NAMALWA (cell line): ENCODE results near the gene OXA1L.
"Not testable (repeated sequence)": the region's sequence is repeated elsewhere in the genome, so short reads cannot be mapped to it uniquely, and the experiment has no call there.

Source experiments
- DNase-seq: peaks from one replicate; pipeline ENCODE4 v3.0.0-alpha.2; 2015; ENCODE audit warnings: low spot score

OXA1L gene

GRCh38 chr14:22801716-22802115, 35.2 kb downstream of the OXA1L start:
- DNase-seq: no peak

- DNase-seq: peak; percentile 35
These were observed 36.6 kb downstream of the OXA1L start for GRCh38 chr14:22802860-22803686.

DNA sequence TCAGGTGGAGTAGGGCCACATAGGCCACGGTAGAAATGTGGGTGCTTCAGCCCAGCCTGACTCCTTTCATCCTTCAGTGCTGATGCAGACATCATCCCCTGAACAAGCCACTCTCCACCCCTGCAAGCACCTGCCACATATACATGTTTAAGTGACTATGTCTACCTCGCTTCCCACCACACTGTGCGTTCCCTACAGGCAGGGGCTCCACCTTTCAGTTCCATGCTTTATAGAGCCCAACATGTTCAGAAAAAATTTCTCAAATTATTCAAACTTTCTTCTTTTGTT, 37.1 kb downstream of the OXA1L start:
- DNase-seq: no peak

- DNase-seq: not testable (repeated sequence)
These were observed 38.7 kb downstream of the OXA1L start for GRCh38 chr14:22805235-22805634.

DNA sequence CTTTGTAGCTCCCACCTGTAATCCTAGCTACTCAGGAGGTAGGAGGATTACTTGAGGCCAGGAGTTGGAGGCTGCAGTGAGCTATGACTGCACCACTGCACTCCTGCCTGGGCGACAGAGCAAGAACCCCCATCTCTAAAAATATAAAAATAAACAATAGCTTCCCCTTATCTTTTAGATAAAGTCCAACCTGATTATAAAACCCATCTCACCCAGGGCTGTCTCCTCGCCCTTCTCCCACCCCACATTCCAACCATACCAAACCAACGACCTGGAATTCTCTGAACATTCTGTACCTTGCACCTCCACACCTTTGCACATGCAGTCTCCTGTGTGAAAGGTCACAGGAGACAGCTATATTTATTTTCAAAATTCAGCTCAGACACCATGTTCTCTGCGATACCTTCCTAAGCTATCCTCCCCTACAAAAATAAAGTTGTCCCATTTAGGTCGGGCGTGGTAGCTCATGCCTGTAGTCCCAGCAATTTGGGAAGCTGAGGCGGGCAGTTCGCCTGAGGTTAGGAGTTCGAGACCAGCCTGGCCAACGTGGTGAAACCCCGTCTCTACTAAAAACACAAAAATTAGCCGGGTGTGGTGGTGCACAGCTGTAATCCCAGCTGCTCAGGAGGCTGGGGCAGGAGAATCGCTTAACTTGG, 41.1 kb downstream of the OXA1L start:
- DNase-seq: no peak

- DNase-seq: no peak
These were observed 42.1 kb downstream of the OXA1L start for GRCh38 chr14:22808388-22809209.

DNA sequence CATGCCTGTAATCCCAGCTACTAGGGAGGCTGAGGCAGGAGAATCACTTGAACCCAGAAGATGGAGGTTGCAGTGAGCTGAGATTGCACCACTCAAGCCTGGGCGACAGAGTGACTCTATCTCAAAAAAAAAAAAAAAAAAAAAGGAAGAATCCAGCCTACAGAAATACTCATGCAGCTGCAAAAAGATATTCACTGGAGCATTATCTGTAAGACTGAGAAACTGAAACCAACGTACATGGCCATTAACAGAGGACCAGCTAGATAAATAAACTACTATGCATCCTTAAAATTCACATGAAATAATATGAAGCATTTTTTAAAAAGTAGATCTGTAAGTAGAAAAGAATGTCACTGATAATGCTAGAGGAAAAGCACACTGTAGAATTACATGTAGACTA, 45.2 kb downstream of the OXA1L start:
- DNase-seq: peak; percentile 78

- DNase-seq: no peak
These were observed 46.3 kb downstream of the OXA1L start for GRCh38 chr14:22812744-22813143.

DNA sequence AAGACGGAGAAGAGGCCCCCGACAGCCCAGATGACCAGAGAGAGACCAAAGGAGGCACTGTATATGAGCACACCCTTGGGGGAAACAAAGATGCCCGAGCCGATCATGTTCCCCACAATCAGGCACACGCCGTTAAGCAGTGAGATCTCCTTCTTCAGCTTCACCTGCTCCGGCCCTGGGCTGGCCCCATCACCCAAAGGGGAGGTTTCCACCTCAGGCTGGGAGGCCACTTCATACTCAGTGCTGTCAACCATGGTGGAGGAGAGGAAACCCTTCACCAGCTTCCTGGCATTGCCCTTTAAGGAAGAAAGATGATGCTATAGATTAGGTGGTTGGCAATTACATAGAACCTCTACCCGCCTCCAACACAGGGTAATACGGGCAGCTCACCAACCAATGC, 46.7 kb downstream of the OXA1L start:
- no peak for DNase-seq

DNA sequence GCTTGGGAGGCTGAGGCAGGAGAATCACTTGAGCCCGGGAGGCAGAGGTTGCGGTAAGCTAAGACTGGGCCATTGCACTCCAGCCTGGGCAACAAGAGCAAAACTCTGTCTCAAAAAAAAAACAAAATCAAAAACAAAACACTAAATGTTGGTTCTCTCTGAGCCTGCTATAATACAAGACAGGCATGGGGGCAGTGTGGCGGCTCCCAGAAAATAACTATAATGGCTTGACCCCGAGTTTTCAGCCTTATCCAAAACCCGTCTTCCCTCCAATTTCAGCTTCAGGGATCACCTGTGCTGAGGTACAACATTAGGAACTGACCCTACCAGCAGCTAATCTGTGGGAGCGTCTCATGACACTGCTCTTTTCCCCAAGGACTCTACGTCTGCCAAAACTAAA, 47.9 kb downstream of the OXA1L start:
- no peak for DNase-seq

DNA sequence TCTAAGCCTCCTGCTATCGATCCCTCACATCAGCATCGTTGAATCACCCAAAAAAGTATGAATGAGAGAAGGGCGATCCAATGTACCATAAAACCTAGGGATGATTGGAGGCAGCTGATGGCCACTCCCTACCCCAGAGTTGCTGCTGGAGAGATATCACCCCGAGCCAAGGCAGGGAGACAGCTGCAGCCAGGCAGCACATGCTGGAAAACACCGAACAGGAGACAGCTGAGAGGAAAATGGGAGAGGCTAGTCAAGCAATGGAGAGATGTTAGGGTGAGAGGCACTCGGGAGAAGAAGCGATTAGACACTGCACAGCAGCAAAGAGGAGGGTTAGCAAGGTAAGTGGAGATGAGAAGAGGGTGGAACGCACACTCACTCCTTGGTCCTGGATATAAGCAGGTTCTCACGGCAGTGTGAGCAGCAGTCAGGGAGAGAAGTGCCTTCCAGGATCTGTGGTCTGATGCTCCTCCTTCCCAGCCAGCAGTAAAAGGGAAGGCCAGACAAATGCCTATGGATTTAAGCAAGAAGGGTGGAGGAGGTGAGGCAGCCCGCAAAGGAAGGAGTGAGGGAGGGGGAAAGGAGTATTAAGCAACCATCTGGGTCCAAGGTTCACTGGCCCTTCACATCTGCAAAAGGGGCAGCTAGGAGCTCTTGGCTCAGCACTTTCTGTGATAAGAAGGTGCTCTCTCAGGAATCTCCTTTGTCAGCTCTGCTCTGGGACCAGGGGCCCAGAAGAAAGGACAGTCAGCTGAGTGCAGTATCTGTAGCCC, 48.6 kb downstream of the OXA1L start, which contains the start of gene SLC7A7:
Gene SLC7A7 (minus strand): TSS at position 495 of the 773 bp plus-strand sequence. CDS start 2,037 bp downstream, outside the sequence.
- no peak for DNase-seq

GRCh38 chr14:22819151-22819988, 52.9 kb downstream of the OXA1L start:
- DNase-seq: peak; percentile 58

GRCh38 chr14:22820731-22821130, 54.2 kb downstream of the OXA1L start:
- DNase-seq: no peak

DNA sequence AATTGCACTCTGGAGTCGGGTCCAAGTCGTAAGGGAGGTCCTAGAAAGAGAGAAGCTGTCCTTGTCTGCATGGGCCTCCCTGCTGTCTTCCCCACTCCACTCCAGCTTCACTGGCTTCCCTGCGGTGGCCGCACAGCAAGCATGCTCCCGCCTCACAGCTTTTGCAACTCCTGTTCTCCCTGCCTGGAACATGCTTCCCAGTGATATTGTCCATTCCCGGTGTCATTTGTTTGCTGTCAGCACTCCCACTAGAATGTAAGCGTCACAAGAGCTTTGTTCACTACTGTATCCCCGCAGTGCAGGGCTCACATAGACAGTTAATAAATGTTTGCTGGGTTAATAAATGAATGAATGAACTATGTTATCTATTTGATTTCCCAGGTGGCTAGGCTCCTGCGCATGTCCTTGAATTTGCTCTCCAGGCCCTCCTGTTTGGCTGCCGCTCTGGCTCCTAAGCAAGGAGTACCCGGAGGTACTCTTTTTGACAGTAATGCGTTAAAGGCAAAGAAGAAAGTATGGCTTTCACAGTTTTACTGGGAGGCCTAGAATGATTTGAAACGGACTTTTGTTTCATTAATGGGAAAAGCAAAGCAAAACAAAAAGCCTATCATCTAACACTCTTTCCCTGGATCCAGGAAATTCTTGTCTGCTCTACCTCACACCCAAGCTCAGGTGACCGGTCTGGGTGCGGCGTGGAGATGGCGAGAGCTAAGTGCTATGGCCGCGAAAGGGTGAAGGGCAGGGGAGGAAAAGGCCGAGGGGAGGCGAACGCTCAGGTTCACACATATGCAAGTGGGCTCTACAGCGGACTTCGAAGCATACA, 54.9 kb downstream of the OXA1L start:
- no peak for DNase-seq

- no peak for DNase-seq
These were observed 55.6 kb downstream of the OXA1L start for GRCh38 chr14:22822016-22822570.
